Cardiac muscle cell (in vitro differentiated cells and primary cell): ENCODE data around the gene ABHD16B. TPM values are rescaled to one million over a fixed set of nuclear protein-coding genes. Genes with fewer than 3 reads are reported as not detected.
"Not testable (repeated sequence)": the region's sequence is repeated elsewhere in the genome, so short reads cannot be mapped to it uniquely, and the experiment has no call there.

Experiments used
- DNase-seq, 2 donors: peaks; one replicate each; pipeline versions ENCODE4 v3.0.0 to v3.0.0-alpha.2; 2010 to 2017; ENCODE audit warnings: low read depth in 1 of 2, low spot score in 1 of 2
- H3K27ac ChIP-seq: fragments of 200-600 bp; sonication (generic); 2 replicates; pipeline ENCODE4 v1.5.1; 2016
- H3K27me3 ChIP-seq: fragments of 200-600 bp; sonication (generic); 2 replicates; pipeline ENCODE4 v1.6.0; 2016; ENCODE audit warnings: control low read depth
- H3K36me3 ChIP-seq: fragments of 200-600 bp; sonication (generic); 2 replicates; pipeline ENCODE4 v1.5.1; 2016; ENCODE audit warnings: control low read depth
- H3K4me1 ChIP-seq: fragments of 200-600 bp; sonication (generic); 2 replicates; pipeline ENCODE4 v1.8.1; 2017; ENCODE audit warnings: low read depth, mild to moderate bottlenecking, mixed run types
- H3K4me3 ChIP-seq: fragments of 200-600 bp; sonication (generic); 2 replicates; pipeline ENCODE4 v1.5.1; 2016; ENCODE audit warnings: mild to moderate bottlenecking
- H3K9me3 ChIP-seq: fragments of 200-600 bp; sonication (generic); 2 replicates; pipeline ENCODE4 v1.5.1; 2017; ENCODE audit warnings: low read depth, mild to moderate bottlenecking, control low read depth
- polyA plus RNA-seq: library from polyadenylated mRNA; unstranded; fragments of >200 nt; fragmentation: Nextera tagmentation; extraction: Ambion mirVana; gene quantifications from 2 replicates; pipeline ENCODE4 v1.2.1, GENCODE V29; 2016
- total RNA-seq: library from RNA; depleted of rRNA; stranded (reverse); fragments of >200 nt; gene quantifications from 2 replicates; pipeline ENCODE4 v1.2.3, GENCODE V29; 2016
- TF ChIP-seq, protein P1 (sequence below): IDR thresholded peaks from 2 replicates; pipeline ENCODE4 v1.5.1; 2012; ENCODE audit warnings: low read depth, mild to moderate bottlenecking, low read length

ABHD16B gene
- total and polyA plus RNA-seq, 2 experiments from 2014 or later, result 3.4 TPM; not detected in 1

DNA sequence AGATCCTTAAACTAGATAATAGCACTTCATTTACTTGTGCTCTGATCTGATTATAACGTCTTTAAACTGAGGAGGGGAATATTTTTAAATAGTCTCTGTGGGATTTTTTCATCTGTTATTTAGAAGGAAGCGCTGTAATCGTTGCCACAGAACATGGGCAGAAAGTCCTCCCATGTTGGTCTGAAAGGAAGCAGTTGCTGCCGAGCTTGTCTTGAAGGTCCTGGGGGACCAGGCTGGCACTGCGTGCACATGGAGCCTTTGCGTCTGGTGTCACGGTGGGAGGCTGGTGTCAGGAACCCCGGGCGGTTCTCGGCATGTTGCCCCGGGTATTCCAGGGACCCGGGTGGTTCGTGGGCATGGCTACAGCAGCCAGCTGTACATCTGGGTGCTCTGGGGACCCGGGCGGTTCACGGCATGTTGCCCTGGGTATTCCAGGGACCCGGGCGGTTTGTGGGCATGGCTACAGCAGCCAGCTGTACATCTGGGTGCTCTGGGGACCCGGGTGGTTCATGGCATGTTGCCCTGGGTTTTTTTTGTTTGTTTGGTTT, 15.3 kb downstream of the ABHD16B start:
- Histone ChIP-seq H3K4me1 (no peaks in the 10 kb centered on the region), H3K9me3 (no peaks in the 10 kb centered on the region), H3K36me3 (peaks cover 38% of the 10 kb centered on the region), H3K27ac (no peak overlapping the region), H3K4me3 (no peak overlapping the region), H3K27me3 (no peaks in the 10 kb centered on the region)
- no peak for DNase-seq
- TF ChIP-seq, protein P1, sequence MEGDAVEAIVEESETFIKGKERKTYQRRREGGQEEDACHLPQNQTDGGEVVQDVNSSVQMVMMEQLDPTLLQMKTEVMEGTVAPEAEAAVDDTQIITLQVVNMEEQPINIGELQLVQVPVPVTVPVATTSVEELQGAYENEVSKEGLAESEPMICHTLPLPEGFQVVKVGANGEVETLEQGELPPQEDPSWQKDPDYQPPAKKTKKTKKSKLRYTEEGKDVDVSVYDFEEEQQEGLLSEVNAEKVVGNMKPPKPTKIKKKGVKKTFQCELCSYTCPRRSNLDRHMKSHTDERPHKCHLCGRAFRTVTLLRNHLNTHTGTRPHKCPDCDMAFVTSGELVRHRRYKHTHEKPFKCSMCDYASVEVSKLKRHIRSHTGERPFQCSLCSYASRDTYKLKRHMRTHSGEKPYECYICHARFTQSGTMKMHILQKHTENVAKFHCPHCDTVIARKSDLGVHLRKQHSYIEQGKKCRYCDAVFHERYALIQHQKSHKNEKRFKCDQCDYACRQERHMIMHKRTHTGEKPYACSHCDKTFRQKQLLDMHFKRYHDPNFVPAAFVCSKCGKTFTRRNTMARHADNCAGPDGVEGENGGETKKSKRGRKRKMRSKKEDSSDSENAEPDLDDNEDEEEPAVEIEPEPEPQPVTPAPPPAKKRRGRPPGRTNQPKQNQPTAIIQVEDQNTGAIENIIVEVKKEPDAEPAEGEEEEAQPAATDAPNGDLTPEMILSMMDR, result no peak

DNA sequence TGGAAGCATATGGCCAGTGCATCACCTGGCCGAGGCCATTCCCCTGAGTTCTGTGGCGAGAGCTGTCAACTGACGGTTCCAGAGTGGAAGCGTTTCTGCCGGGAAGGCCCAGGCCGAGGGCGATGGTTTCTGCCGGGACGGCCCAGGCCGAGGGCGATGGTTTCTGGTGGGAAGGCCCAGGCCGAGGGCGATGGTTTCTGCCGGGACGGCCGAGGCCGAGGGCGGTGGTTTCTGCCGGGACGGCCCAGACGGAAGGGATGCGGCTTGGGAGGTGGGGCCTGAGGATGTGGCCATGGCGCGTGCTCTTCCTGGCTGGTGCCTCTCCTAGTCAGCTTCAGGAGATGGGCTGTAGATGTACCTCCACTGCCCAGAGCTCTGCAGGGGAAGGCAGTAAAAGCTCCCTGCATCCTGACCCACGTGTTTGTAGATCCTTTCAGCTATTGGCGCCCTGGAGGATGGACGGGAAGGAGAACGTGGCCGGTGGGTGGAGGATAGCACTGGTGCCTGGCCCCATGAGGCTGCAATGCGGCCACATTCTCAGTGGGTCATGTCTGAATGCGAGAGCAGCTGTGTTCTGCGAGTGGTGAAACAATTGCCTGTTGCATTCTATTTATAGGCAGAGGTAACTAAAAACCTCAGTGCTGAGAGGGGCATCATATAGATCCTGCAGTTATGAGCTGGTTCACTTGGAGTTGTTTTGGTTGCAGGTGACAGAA, 16.6 kb downstream of the ABHD16B start:
- DNase-seq, result no peak
- TF ChIP-seq, protein P1, result no peak
- Histone ChIP-seq H3K9me3 (no peaks in the 10 kb centered on the region), H3K27ac (no peak overlapping the region), H3K4me1 (no peaks in the 10 kb centered on the region), H3K27me3 (no peaks in the 10 kb centered on the region), H3K36me3 (peaks cover 34% of the 10 kb centered on the region), H3K4me3 (no peak overlapping the region)

- DNase-seq, result no peak
- Histone ChIP-seq H3K36me3 (peaks cover 32% of the 10 kb centered on the region), H3K4me3 (no peak overlapping the region), H3K27me3 (no peaks in the 10 kb centered on the region), H3K4me1 (no peaks in the 10 kb centered on the region), H3K27ac (no peak overlapping the region), H3K9me3 (no peaks in the 10 kb centered on the region)
- TF ChIP-seq, protein P1, result no peak
These were observed 17.8 kb downstream of the ABHD16B start for GRCh38 chr20:63878899-63879663.

DNA sequence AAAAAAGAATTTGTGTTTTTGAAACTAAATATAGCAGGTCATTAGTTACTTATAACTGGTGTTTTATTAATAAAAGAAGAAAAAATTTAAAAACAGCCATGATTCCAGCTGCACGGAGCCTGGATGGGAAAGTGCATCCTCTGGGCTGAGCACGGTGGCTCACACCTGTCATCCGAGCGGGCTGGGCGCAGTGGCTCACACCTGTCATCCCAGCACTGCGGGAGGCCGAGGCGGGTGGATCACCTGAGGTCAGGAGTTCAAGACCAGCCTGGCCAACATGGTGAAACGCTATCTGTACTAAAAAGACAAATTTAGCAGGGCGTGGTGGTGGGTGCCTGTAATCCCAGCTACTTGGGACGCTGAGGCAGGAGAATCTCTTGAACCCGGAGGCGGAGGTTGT, 19.6 kb downstream of the ABHD16B start:
- H3K27ac ChIP-seq, H3K9me3 ChIP-seq, H3K27me3 ChIP-seq, DNase-seq, H3K4me3 ChIP-seq, H3K4me1 ChIP-seq: not testable (repeated sequence)
- peaks cover 21% of the 10 kb centered on the region for H3K36me3 ChIP-seq

GRCh38 chr20:63881451-63882226, 20.3 kb downstream of the ABHD16B start:
- Histone ChIP-seq H3K4me3 (no peak overlapping the region), H3K9me3 (no peaks in the 10 kb centered on the region), H3K4me1 (no peaks in the 10 kb centered on the region), H3K36me3 (peaks cover 14% of the 10 kb centered on the region), H3K27ac (no peak overlapping the region), H3K27me3 (no peaks in the 10 kb centered on the region)
- DNase-seq, result no peak
- TF ChIP-seq, protein P1, result no peak
